HG03045 (cell line): Measurements from ENCODE around the gene SPTSSB.

Experiments used
- ATAC-seq: cut with Tn5 transposase; IDR thresholded peaks from one replicate; pipeline ENCODE4 v1.9.1; 2021; ENCODE audit warnings: mild to moderate bottlenecking, moderate library complexity; ENCODE audit not compliant: unreplicated experiment

SPTSSB gene

DNA sequence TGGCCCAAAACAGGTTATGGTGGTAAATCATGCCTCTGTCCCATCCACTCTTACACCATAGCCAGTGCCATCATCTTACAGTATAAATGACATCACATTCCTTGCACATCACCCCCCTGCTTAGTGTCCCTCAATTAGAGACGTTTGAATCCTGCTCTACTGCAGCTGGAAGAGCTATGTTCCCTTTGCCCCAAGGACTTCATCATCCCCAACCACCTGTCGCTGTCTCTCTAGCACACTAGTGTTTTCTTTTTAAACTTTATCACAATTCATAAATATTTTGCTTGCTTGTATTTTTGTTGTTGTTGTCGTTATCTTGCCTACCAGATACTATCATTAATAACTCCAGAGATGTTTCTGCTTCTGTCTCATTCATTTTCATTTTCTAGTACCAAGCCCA lies 28.7 kb downstream of the SPTSSB start:
- no peak for ATAC-seq

DNA sequence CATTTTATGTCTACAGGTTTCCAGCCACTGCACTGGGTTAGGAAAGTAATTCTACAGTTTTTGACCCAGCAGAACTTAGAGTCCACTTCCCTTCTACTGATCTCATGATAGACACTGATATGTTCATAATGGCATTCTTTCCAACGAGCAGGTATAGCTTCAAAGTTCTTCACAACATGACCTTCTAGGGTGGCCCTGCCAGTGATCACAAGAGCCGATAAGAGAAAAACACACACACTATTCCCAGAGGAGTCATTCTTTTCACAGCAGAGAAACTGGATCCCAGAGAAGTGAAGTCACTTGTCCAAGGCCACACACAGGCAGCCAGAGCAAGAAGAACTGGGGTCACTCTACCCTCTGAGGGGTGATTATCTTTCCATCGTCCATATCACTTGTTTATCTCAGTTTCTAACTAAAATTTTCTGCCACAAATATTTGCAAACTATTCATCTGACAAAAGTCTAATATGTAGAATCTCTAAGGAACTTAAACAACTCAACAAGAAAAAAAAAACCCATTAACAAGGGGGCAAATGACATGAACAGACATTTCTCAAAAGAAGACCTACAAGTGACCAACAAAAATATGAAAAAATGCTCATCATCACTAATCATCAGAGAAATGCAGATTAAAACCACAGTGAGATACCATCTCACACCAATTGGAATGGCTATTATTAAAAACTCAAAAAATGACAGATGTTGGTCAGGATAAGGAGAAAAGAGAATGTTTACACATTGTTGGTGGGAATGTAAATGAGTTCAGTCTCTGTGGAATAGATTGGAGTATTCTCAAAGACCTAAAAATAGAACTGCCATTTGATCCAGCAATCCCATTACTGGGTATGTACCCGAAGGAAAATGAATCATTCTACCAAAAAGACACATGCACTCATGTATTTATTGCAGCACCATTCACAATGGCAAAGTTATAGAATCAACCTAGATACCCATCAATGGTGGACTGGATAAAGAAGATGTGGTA lies 31.5 kb downstream of the SPTSSB start:
- ATAC-seq, result no peak

DNA sequence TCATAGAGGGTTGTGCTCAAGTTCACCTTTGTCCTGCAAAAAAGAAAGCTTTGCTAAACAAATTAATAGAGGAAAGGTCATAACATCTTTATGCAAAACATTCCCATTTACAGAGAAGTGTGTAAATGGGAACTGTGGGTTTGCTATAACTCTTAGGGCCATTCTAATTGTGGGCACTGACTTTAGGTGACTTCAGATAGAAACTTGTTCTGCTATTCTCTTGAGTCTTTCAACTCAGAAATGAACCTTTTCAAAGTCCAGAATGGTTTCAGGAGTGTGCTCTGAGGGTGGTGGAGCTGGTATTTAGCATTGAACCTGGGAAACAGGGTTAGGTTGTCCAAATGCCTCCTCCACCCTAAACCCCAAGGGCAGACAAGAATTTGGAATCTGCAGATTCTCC lies 34.0 kb downstream of the SPTSSB start:
- no peak for ATAC-seq

DNA sequence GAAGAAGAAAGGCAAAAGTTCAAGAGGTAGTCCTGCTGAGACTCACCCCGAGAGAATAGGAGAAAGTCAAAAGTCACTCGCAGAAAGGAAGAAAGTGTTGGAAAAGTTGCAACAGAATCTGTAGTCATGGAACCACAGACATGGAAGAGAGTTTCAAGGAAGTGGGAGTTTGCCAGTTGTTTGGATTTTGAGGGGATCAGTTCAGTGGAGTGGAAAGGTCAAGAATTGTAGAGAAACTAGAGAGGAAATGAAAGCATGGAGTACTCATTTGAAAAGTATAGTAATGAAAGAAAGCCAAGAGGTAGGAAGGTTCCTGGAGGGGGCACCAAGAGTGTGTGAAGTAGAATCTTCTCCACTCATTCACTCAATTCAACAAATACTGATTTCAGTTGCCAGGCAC lies 34.7 kb downstream of the SPTSSB start:
- no peak for ATAC-seq

DNA sequence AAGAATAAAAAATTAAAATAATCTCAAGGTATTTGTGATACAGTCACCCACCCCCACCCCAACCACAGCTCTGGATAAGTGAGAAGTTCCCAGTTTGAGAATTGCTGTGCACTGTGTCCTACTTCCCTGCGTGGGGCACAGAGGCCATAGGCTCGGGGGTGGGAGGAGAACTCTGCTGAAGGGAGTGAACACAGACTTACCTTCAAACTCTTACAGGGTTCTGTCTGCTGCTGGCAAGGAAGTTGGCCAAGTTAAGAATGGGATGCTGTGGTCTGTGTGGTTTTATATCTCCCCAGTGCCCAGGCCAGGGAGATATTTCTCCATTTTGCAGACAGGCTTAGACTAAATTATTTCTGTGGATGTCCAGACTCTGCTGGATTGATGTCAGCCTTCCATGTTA lies 37.6 kb downstream of the SPTSSB start:
- no peak for ATAC-seq

DNA sequence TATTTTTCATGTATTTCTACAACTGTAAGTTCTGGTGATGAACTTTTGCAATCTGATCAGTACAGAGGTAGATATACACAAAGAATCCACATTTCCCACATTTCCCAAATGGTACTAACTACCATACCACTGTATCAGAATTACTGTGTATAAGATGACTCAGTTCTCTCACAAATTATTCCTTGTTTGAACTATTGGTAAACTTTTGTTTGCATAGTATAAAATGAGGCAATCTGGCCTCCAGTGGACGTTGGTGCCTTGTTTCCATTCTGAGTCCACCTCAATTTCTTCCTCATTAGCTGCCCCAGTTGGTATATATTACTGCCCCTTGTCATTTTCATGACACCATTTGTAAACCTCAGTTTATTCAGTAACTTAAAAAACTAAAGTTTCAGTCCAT lies 38.5 kb downstream of the SPTSSB start:
- no peak for ATAC-seq

DNA sequence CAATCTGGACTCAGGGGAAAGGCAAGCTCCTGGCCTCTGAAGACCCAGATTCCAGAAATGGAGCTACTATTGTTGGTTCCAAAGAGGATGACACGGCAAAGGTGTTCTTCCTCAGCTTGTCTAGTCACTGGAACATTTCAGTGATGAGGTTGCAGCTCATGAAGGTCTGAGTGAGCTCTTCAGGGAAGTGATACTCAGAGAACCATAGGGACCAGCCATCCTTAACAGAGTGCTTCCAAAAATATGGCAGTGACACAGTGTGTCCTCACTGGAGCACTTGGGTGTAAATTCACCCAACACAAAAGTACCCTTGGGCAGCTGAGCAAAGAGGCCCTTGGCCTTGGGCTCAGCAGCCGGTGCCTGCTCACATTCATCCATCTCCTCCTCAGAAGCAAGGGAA lies 46.3 kb downstream of the SPTSSB start:
- ATAC-seq, result no peak

DNA sequence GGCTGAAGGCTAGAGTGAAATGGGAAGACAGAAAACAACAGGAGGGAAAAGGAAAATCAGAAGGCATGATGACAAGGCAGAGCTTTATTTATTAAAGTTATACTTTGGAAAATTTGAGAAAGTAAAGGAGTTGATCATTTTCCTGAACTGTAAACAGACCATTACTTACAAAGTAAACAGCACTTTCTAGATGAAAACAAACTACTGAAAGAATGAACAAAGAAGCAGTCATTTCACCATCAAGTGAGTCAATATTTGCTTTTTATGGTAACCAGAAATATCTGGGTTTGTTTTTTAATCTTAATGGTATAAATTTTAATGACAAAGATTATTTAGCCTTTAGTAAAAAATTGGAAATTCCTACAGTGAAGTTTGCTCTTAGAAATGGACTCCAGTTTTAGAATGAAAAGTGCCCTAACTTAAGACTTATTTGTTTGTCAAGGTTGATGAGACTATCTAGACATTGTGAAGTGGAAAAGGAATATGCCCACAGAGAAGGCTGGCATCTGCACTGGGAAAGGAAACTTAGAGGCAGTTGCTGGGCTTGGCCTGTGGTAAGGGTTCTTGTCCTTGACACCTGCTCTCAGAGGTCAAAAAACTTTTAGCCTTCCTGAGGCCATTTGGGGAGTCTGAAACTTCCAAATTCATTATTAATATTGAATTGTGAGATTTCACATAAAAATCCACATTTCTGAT lies 47.2 kb downstream of the SPTSSB start:
- no peak for ATAC-seq

DNA sequence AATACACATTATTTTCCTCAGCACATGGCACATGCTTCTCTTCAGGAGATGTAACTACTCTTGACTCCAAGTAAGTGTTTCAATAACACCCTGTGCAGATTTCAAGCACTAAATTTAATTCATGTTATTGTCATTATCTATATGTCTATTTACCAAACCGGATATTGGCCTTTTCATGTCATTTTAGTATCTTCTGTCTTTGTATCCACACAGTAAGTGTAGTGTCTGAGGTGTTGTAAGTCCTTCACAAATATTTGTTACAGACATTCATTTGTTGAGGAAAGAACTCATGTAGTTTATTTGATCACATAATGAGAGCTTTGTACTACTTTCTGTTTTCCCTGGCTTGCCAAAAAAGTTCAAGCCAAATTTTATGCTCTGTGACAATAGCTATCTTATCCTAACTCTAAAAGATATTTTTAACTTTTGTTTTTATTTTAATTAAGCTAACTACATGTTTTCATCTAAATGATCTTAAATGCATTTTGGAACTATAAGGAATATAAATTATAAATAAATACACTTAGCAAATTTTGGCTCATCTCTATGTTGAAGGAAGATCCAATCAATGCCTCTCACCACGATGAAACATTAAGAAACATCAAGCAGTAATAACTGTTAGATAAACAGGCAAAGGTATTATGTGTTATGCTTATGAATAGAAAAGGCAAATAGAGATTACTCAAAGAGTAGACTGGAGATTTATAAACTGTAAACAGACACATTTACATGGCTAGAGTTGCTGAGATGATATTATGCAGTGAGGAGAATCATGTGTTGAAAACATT lies 48.3 kb downstream of the SPTSSB start:
- no peak for ATAC-seq

DNA sequence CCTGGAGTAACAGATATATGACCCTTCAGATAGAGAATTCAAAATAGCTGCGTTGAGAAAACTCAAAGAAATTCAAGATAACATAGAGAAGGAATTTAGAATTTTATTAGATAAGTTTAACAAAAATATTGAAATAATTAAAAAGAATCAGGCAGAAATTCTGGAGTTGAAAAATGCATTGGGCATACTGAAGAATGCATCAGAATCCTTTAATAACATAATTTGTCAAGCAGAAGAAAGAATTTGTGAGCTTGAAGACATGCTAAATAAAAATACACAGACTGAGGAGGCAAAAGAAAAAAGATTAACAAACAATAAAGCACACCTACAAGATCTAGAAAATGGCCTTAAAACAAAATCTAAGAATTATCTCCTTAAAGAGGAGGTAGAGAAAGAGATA lies 50.5 kb downstream of the SPTSSB start:
- ATAC-seq, result no peak

DNA sequence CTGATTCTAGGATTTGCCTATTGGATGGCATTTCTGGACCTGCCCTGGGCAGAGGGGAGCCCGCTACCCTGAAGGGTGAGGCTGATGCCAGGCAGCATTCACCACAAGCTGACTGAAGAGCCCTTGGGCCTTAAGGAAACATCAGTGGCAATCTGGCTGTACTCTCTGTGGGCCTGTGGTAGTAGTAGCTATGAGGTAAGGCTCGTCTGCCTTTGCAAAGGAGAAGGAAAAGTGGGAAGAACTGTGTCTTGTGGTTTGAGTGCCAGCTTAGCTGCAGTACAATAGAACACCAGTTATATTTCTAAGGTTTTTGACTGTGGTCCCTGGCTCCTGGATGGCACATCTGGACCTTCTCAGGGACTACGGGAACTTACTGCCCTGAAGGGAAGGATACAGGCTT lies 51.5 kb downstream of the SPTSSB start:
- ATAC-seq, result no peak

DNA sequence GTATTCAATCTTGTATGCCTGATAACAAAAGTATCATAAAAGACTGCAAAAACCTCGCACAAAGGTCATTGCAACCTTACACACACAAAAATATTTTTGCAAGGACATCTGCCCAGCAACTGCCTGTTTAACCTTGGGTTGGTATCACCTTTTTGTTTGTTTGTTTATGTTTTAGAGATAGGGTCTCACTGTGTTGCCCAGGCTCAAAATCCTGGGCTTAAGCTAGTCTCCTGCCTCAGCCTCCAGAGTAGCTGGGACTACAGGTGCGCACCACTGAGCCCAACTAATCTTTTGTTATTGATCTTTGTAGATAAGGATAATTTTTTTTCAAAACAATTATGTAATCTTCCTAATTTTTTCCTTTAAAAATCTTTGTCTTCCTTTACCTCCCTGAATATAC lies 54.2 kb downstream of the SPTSSB start:
- ATAC-seq, result no peak

DNA sequence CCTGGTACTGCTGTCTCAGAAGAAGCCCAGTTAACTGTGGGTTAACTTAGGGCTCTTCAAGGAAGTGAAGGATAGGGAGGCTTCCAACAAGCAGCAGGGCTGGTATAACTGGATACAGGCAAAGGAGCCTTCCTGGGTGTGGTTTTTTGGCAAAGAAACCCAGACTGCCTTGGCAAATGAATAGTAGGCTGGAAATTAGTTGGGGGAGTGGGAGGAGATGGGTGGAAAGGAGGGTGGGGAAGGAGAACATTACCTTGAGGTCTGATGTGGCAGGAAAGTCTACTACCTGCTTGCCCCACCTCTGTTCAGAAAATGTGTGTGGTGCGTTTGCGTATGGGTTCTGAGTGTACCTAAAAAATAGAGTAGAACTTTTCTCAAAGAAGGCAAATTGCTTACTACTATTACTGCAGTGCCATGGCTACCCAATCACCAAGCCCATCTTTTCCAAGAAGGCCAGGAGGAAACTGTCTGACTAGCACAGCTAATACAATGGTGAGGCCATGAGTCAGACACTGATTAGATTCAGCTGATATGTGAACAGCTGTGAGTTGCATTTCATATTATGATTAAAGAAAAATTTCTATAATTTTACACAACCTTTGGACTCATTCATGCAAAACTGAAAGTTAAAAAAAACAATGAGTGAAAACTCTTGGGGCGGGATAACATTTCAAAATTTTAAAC lies 55.2 kb downstream of the SPTSSB start:
- no peak for ATAC-seq

DNA sequence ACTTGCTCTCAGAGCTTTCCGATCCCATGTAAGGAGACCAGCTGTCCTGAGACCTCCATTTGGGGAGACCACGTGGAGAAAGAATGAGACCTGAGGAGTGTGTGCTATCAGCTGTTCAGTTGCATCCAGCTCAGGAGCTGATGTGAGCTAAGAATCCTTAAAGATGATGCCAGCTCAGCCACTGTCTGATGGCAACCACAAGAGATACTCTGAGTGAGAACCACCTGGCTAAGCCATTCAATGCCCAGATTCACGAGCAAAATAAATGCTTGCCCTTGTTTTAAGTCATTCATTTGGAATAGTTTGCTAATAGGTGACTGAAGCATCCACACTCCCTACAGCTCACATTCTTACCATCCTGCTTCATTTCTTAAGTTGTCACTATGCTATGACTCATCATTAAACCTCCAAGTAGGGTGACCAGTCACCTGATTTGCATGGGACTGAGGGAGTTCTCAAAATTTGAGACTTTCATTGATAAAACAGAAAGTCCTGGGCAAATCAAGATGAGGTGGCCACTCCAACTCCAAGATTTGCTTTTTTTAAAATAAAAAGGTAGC lies 56.4 kb downstream of the SPTSSB start:
- no peak for ATAC-seq

DNA sequence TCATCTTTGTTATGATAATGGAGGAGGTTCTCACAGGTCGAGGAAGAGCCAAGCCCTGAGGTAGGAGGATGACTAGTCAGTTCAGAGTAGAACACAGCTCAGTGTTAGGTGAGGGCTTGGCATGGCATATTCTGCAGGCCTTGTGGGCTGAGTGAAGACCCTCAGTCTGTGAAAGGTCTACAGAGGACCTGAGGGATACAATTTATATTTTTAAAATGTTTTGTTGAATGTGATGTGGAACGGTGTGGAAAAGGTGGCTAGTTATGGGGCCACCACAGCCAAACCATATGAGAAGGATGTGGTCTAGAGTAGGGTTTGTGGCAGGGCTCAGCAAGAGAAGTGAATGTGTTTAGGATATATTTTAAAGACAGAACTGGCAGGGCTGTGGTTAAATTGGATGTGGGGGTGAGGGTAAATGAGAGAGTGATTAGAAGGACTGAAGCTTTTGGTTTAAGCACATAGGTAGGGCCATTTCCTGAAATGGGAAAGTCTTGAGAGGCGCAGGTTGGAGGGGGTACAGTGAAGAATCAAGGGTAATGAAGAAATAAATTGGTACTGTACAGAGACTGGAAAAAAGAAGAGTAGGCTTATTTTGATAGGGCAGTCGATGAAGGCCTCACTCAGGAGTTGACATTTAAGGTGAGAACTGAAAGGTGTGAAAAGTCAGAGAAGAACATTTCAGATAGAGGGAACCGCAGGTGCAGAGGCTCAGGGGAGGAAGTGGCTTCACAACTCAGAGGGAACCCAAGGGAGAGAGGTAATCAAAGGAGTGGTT lies 60.5 kb downstream of the SPTSSB start:
- peak; percentile 56 for ATAC-seq

DNA sequence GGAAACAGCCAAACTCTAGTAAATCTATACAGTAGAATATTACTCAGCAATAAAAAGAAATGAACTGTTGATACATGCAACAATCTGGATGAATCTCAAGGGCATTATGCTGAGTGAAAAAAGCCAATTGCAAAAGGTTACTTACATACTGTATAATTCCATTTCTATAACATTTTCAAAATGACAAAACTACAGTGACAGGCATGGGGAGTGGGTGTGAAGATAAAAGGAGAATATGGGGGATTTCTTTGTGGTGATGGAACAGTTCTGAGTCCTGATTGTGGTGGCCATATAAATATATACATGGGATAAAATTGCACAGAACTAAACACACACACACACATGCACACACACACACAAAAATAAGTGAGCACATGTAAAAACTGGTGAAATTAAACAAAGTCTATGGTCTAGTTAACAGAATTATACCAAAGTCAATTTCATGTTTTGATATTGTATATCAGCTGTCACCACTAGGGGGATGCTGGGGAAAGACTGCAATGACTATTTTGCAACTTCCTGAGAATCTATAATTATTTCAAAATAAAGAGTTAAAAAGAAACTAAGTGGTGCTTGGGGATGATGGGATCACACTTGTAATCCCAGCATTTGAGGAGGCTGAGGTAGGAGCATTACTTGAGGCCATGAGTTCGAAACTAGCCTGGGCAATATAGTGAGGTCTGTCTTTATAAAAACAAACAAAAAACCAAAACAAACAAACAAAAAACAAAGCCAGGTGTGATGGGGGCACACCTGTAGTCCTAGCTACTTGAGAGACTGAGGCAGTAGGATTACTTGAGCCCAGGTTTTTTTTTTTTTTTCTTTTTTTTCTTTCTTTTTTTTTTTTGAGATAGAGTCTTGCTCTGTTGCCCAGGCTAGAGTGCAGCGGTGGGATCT lies 66.0 kb downstream of the SPTSSB start:
- ATAC-seq, result no peak

DNA sequence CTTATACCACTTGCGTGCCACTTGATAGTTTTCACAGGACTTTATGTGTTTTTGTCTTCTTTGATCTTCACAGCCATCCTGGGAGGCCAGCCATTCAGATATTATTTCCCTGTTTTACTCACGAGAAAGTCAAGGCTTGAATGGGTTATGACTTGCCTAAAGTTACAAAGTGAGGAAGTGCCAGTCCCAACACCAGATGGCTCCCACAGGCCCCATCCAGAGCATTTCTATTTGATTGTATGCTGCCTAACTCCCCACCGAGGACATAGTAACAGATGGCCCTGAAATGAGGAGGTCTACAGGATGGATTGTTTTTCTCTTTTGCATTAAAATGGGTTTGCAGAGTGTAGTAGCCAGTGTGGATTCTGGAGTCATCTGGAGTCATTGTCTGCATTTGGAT lies 74.5 kb downstream of the SPTSSB start:
- ATAC-seq, result no peak

DNA sequence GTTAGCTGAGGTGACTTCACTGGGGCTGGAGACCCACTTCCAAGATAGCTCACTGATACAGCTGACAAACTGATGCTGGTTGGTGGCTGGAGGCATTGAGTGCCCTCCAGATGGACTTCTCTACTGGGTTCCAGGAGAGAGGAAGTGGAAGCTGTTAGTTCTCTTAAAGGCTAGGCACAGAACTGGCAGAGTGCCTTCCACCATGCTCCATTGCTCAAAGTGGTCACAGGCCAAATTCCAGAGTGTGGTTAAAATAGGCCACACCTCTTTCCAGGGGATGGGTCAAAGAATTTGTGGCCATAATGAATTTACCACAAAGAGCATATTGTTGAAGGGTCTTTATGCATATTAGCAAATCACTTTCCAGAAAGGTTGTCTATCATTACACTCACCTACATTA lies 76.0 kb downstream of the SPTSSB start:
- ATAC-seq, result no peak
